ENCODE results near the gene DOCK9. TPM values are rescaled to one million over a fixed set of nuclear protein-coding genes. Genes with fewer than 3 reads are reported as not detected.
A peak's percentile ranks its signal among the peaks of the same experiment; 100 is the strongest.

The DOCK9 gene
- total RNA-seq, 1 donor from 2014 or later = 339 TPM

- no peak for TF ChIP-seq CTCF (IDR thresholded peaks at IDR 0.05; ENCODE audit: unreplicated experiment)
- H3K27me3 Mint-ChIP-seq (ENCODE audit: unreplicated experiment) = peaks cover 20% of the 10 kb centered on the region
- H3K9me3 Mint-ChIP-seq (ENCODE audit: unreplicated experiment) = no peaks in the 10 kb centered on the region
- no peak for DNase-seq (ENCODE audit: low spot score)
- H3K4me3 Mint-ChIP-seq (ENCODE audit: unreplicated experiment) = peak overlapping the region; percentile 57
- no peak overlapping the region for H3K27ac Mint-ChIP-seq (ENCODE audit: unreplicated experiment)
- peaks cover 23% of the 10 kb centered on the region for H3K4me1 Mint-ChIP-seq (ENCODE audit: unreplicated experiment)
- peaks cover 91% of the 10 kb centered on the region for H3K36me3 Mint-ChIP-seq (ENCODE audit: low read depth, unreplicated experiment)
Measured at GRCh38 chr13:98877466-98877865, 100.4 kb downstream of the DOCK9 start.

GRCh38 chr13:98875146-98875729 lies 102.6 kb downstream of the DOCK9 start:
- Mint-ChIP-seq H3K27ac (ENCODE audit: unreplicated experiment) (no peak overlapping the region), H3K4me3 (ENCODE audit: unreplicated experiment) (peak overlapping the region; percentile 87), H3K27me3 (ENCODE audit: unreplicated experiment) (peaks cover 25% of the 10 kb centered on the region), H3K4me1 (ENCODE audit: unreplicated experiment) (peaks cover 14% of the 10 kb centered on the region), H3K36me3 (ENCODE audit: low read depth, unreplicated experiment) (peaks cover 91% of the 10 kb centered on the region), H3K9me3 (ENCODE audit: unreplicated experiment) (no peaks in the 10 kb centered on the region)
- DNase-seq (ENCODE audit: low spot score) = no peak
- no peak for TF ChIP-seq CTCF (IDR thresholded peaks at IDR 0.05; ENCODE audit: unreplicated experiment)

GRCh38 chr13:98874029-98874397 lies 103.9 kb downstream of the DOCK9 start:
- no peak for TF ChIP-seq CTCF (IDR thresholded peaks at IDR 0.05; ENCODE audit: unreplicated experiment)
- Mint-ChIP-seq H3K9me3 (ENCODE audit: unreplicated experiment) (no peaks in the 10 kb centered on the region), H3K4me1 (ENCODE audit: unreplicated experiment) (peaks cover 13% of the 10 kb centered on the region), H3K4me3 (ENCODE audit: unreplicated experiment) (no peak overlapping the region), H3K27ac (ENCODE audit: unreplicated experiment) (no peak overlapping the region), H3K36me3 (ENCODE audit: low read depth, unreplicated experiment) (peaks cover 82% of the 10 kb centered on the region), H3K27me3 (ENCODE audit: unreplicated experiment) (peaks cover 25% of the 10 kb centered on the region)
- DNase-seq (ENCODE audit: low spot score) = no peak

- H3K9me3 Mint-ChIP-seq (ENCODE audit: unreplicated experiment) = no peaks in the 10 kb centered on the region
- no peak for DNase-seq (ENCODE audit: low spot score)
- H3K27me3 Mint-ChIP-seq (ENCODE audit: unreplicated experiment) = peaks cover 25% of the 10 kb centered on the region
- H3K4me1 Mint-ChIP-seq (ENCODE audit: unreplicated experiment) = peaks cover 11% of the 10 kb centered on the region
- H3K27ac Mint-ChIP-seq (ENCODE audit: unreplicated experiment) = no peak overlapping the region
- H3K4me3 Mint-ChIP-seq (ENCODE audit: unreplicated experiment) = peak overlapping the region; percentile 31
- no peak for TF ChIP-seq CTCF (IDR thresholded peaks at IDR 0.05; ENCODE audit: unreplicated experiment)
- H3K36me3 Mint-ChIP-seq (ENCODE audit: low read depth, unreplicated experiment) = peaks cover 77% of the 10 kb centered on the region
Measured at GRCh38 chr13:98873377-98874028, 104.4 kb downstream of the DOCK9 start.

- TF ChIP-seq CTCF (IDR thresholded peaks at IDR 0.05; ENCODE audit: unreplicated experiment) = no peak
- peaks cover 11% of the 10 kb centered on the region for H3K4me1 Mint-ChIP-seq (ENCODE audit: unreplicated experiment)
- DNase-seq (ENCODE audit: low spot score) = no peak
- peaks cover 25% of the 10 kb centered on the region for H3K27me3 Mint-ChIP-seq (ENCODE audit: unreplicated experiment)
- peak overlapping the region; percentile 6 for H3K4me3 Mint-ChIP-seq (ENCODE audit: unreplicated experiment)
- peaks cover 74% of the 10 kb centered on the region for H3K36me3 Mint-ChIP-seq (ENCODE audit: low read depth, unreplicated experiment)
- H3K27ac Mint-ChIP-seq (ENCODE audit: unreplicated experiment) = peak overlapping the region; percentile 8
- H3K9me3 Mint-ChIP-seq (ENCODE audit: unreplicated experiment) = no peaks in the 10 kb centered on the region
Measured at GRCh38 chr13:98871727-98872126, 106.1 kb downstream of the DOCK9 start.

Data from endothelial cell (in vitro differentiated cells).